Prostate gland (tissue), 2 donors: Measurements from ENCODE around the gene ADGRG6. TPM values are rescaled to one million over a fixed set of nuclear protein-coding genes. Genes with fewer than 3 reads are reported as not detected.

ENCODE experiments used
- DNase-seq: peaks from one replicate; pipeline ENCODE4 v3.0.0-alpha.2; 2019; ENCODE audit warnings: low spot score
- H3K27ac ChIP-seq, 2 donors: fragments of 200-600 bp; sonication (generic); 2 replicates each; pipeline ENCODE4 v1.5.1; 2017 to 2019
- H3K27me3 ChIP-seq: fragments of 200-600 bp; sonication (generic); replicated peaks from 2 replicates; pipeline ENCODE4 v1.5.1; 2019; ENCODE audit not compliant: insufficient read depth
- H3K36me3 ChIP-seq, 2 donors: fragments of 200-600 bp; sonication (generic); 1 replicate in 1 of 2; 2 replicates in 1 of 2; pipeline versions ENCODE4 v1.5.1 to v1.8.1; 2017 to 2019
- H3K4me1 ChIP-seq: fragments of 200-600 bp; sonication (generic); replicated peaks from 2 replicates; pipeline ENCODE4 v1.5.1; 2019
- H3K4me3 ChIP-seq, 2 donors: fragments of 200-600 bp; sonication (generic); 2 replicates each; pipeline ENCODE4 v1.5.1; 2017 to 2019
- H3K9me3 ChIP-seq: fragments of 200-600 bp; sonication (generic); 2 replicates; pipeline ENCODE4 v1.5.1; 2017
- POLR2A ChIP-seq: fragments of 450-650 bp; IDR thresholded peaks from one replicate; pipeline ENCODE4 v1.6.1; 2016; ENCODE audit warnings: antibody characterized with exemption, mild to moderate bottlenecking
- POLR2AphosphoS5 ChIP-seq: sonication (generic); formaldehyde crosslinking; IDR thresholded peaks from one replicate; pipeline ENCODE4 v1.6.1; 2017; ENCODE audit warnings: antibody characterized with exemption
- WGBS: methylation state at CpG from one replicate; pipeline ENCODE4 v1.1.5; 2018; 5-methylcytosine and 5-hydroxymethylcytosine counted together
- intact Hi-C: fragments of 100-400 bp; cut with DNase I; formaldehyde crosslinking; loops from one replicate; pipeline ENCODE4 v1.14.2; 2022
- total RNA-seq, 2 donors: library from RNA; depleted of rRNA; stranded (reverse); fragments of >200 nt; gene quantifications; one replicate each; pipeline ENCODE4 v1.1.0, GENCODE V29; 2016
- TF ChIP-seq, protein P1 (sequence below), 4 experiments: fragments of 200-600 bp in 2 of 4; fragments of 450-650 bp in 2 of 4; sonication (generic) in 2 of 4; IDR thresholded peaks; 1 replicate in 3 of 4; 2 replicates in 1 of 4; pipeline ENCODE4 v1.5.1; 2016 to 2019; ENCODE audit warnings: antibody characterized with exemption in 4 of 4, mild to moderate bottlenecking in 2 of 4, moderate library complexity in 2 of 4

Gene ADGRG6
- total RNA-seq, 2 donors from 2014 or later, result 13.5 to 18.0 TPM

DNA sequence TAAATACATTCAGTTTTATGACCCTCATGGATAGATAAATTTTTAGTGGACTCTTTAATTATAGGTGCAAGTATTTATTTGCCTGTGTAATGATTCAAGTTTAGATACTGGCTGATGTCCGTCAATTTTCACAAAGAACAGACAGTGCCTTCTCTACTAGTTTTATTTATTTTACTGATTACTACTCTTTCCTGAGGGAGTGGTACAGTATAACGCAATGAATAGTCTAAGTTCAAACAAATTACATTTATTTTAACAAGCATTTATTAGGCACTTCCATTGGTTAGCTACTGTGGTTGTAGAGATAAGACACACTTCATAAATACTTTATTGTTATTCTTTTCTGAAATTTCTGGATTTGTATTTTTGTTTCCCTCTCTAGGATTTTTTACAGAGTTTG is 74.3 kb downstream of the ADGRG6 start:
- Histone ChIP-seq H3K4me1 (no peaks in the 10 kb centered on the region), H3K27me3 (no peaks in the 10 kb centered on the region), H3K36me3 (no peaks in the 10 kb centered on the region), H3K9me3 (no peaks in the 10 kb centered on the region), H3K4me3 (no peak overlapping the region), H3K27ac (no peak overlapping the region)
- TF ChIP-seq POLR2AphosphoS5 (peak; percentile 31), POLR2A (no peak)
- TF ChIP-seq, protein P1, sequence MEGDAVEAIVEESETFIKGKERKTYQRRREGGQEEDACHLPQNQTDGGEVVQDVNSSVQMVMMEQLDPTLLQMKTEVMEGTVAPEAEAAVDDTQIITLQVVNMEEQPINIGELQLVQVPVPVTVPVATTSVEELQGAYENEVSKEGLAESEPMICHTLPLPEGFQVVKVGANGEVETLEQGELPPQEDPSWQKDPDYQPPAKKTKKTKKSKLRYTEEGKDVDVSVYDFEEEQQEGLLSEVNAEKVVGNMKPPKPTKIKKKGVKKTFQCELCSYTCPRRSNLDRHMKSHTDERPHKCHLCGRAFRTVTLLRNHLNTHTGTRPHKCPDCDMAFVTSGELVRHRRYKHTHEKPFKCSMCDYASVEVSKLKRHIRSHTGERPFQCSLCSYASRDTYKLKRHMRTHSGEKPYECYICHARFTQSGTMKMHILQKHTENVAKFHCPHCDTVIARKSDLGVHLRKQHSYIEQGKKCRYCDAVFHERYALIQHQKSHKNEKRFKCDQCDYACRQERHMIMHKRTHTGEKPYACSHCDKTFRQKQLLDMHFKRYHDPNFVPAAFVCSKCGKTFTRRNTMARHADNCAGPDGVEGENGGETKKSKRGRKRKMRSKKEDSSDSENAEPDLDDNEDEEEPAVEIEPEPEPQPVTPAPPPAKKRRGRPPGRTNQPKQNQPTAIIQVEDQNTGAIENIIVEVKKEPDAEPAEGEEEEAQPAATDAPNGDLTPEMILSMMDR (IDR thresholded peaks at IDR 0.05), result no peak
- WGBS, result 19% methylated on average over 2 of the region's 2 CpGs
- intact Hi-C loops, result no loop called here
- no peak for DNase-seq

DNA sequence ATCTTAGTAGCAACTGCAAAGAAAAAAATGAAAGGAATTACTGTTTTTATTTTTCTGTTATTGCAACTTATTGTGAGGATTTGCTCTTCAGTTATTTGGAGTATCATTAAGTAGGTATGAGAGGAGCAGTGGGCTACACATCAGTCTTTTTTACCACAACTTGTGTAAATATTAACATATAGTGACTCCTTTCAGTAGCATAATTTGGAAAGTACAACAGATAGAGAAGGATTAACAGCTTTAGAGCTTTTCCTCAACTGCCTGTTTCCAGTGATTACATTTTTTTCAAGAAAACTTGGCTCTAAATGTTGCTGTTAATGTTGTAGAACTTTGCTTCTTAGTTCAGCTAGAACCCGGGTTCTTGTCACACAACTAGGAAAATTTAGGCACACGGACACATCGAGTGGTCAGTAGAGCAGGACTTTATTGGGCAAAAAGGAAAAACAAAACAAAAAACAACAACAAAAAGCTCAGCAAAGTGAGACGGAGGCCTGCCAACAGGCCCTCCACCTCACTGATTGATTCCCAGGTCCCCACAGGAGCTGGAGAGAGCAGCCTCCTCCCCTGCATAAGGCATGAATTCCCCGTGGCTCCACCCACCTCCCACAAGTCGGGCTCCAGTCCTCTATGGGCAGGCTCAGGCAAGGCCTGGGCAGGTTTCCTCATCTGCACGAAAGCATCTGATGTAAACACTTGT is 75.1 kb downstream of the ADGRG6 start:
- TF ChIP-seq POLR2A, result no peak
- peak; percentile 32 for TF ChIP-seq POLR2AphosphoS5
- Histone ChIP-seq H3K27me3 (no peaks in the 10 kb centered on the region), H3K9me3 (no peaks in the 10 kb centered on the region), H3K27ac (no peak overlapping the region), H3K36me3 (no peaks in the 10 kb centered on the region), H3K4me1 (no peaks in the 10 kb centered on the region), H3K4me3 (no peak overlapping the region)
- intact Hi-C loops, result no loop called here
- 53% methylated on average over 7 of the region's 7 CpGs for WGBS
- peak; percentile 63 for DNase-seq

DNA sequence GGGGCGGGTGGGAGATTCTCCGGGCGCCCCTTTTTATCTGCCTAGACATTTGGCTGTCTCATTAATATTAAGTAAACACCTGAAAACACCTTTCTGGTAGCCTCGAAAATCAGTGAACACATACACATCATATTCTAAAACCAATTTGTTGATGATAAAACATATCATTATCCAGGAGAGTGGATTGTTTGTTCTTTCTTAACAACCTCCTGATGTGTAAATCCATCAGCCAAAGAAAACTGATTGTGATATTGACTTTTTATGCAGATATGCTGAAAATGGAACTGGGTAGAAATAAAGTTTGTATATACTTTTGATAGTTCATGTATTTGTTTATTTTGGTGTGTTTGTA is 75.7 kb downstream of the ADGRG6 start:
- no peak for DNase-seq
- Histone ChIP-seq H3K4me3 (no peak overlapping the region), H3K27me3 (no peaks in the 10 kb centered on the region), H3K27ac (no peak overlapping the region), H3K36me3 (no peaks in the 10 kb centered on the region), H3K9me3 (no peaks in the 10 kb centered on the region), H3K4me1 (no peaks in the 10 kb centered on the region)
- WGBS, result 42% methylated on average over 4 of the region's 4 CpGs
- no peak for TF ChIP-seq POLR2AphosphoS5
- TF ChIP-seq POLR2A, result no peak
- TF ChIP-seq, protein P1 (IDR thresholded peaks at IDR 0.05), result no peak
- intact Hi-C loops, result no loop called here

DNA sequence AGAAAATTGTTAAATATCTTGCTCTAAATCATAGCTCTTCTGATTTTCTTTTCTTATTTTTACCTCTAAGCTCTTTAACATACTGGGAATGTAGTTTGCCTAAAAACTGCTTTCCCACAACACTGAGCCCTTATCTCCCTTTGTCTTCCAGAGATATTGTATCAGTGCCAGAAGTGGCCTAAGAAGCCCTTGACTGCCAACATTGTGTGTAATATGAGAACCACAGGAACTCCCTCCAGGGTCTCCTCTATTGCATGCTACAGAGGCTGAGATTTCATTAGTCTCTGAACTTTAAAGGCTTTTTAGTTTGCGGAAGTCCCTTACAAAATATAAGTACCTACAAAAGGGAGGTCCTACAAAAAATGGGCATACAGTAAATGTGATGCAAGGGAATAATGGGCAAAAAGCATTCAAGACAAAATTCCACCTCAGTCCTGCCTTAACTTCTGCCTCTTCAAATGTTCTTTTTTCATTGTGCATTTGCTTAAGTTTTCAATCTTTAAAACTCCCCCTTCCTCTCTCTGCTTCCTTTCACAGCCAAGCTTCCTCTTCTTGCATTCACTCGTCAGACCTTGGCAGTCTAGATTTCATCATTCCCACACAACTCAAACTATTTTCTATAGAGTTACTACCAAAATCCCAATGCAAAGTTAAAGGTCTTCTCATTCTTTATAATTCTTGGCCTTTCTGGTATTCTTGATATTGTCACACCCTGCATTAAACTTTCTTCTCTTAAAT is 76.5 kb downstream of the ADGRG6 start:
- 12% methylated on average over 2 of the region's 2 CpGs for WGBS
- intact Hi-C loops, result no loop called here
- no peaks in the 10 kb centered on the region for H3K27me3 ChIP-seq
- no peak for DNase-seq
- no peaks in the 10 kb centered on the region for H3K36me3 ChIP-seq
- no peaks in the 10 kb centered on the region for H3K9me3 ChIP-seq
- H3K27ac ChIP-seq, result no peak overlapping the region
- H3K4me1 ChIP-seq, result no peaks in the 10 kb centered on the region
- no peak overlapping the region for H3K4me3 ChIP-seq
- TF ChIP-seq POLR2A, result no peak
- TF ChIP-seq, protein P1 (IDR thresholded peaks at IDR 0.05), result no peak
- peak; percentile 13 for TF ChIP-seq POLR2AphosphoS5

DNA sequence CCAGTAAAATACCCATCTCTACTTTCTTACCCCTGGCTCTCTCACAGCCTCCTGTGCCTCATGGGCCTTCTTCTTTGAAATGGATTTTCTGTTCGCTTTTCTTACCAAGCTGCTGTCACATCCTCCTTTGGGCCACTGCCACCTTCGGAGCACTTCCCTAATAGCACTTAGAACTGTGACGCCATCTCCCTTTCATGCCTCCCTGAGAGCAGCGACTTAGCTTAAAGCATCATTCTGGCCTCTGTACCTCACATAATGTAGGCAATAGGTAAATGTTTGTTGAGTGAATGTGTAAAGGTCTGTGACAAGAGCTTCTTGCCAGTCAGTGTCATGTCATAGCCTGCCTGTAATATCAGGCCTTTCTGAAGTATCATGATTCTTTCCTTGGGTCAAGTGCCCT is 78.8 kb downstream of the ADGRG6 start:
- Histone ChIP-seq H3K27me3 (no peaks in the 10 kb centered on the region), H3K27ac (no peak overlapping the region), H3K4me3 (no peak overlapping the region), H3K9me3 (no peaks in the 10 kb centered on the region), H3K4me1 (no peaks in the 10 kb centered on the region), H3K36me3 (no peaks in the 10 kb centered on the region)
- TF ChIP-seq POLR2A (no peak), POLR2AphosphoS5 (no peak)
- TF ChIP-seq, protein P1 (IDR thresholded peaks at IDR 0.05), result no peak
- DNase-seq, result no peak
- intact Hi-C loops, result no loop called here
- WGBS, result 82% methylated on average over 4 of the region's 4 CpGs
